WERI-Rb-1 (cell line): Measurements from ENCODE around the gene PAAF1.
"Not testable (repeated sequence)": the region's sequence is repeated elsewhere in the genome, so short reads cannot be mapped to it uniquely, and the experiment has no call there.

ENCODE experiments used
- DNase-seq: peaks from one replicate; pipeline ENCODE4 v3.0.0-alpha.2; 2020
- H3K27ac ChIP-seq: fragments of 250-450 bp; sonication (Bioruptor Pico); 2 replicates; pipeline ENCODE4 v1.5.1; 2020; ENCODE audit warnings: mild to moderate bottlenecking, moderate library complexity
- H3K27me3 ChIP-seq: fragments of 250-450 bp; sonication (Bioruptor Pico); 2 replicates; pipeline ENCODE4 v1.5.1; 2021; ENCODE audit warnings: mild to moderate bottlenecking, low read depth, moderate library complexity; ENCODE audit not compliant: insufficient read depth, severe bottlenecking
- H3K36me3 ChIP-seq: fragments of 250-450 bp; sonication (Bioruptor Pico); 2 replicates; pipeline ENCODE4 v1.5.1; 2020; ENCODE audit warnings: mild to moderate bottlenecking, moderate library complexity
- H3K4me3 ChIP-seq: 2 replicates; pipeline ENCODE4 v1.5.1; 2011; ENCODE audit warnings: low read depth, mild to moderate bottlenecking, control low read depth, low read length
- H3K9me3 ChIP-seq: fragments of 250-450 bp; sonication (Bioruptor Pico); 2 replicates; pipeline ENCODE4 v1.5.1; 2021; ENCODE audit warnings: mild to moderate bottlenecking, moderate library complexity; ENCODE audit not compliant: severe bottlenecking
- TF ChIP-seq, protein P1 (sequence below): IDR thresholded peaks from 2 replicates; pipeline ENCODE4 v1.5.1; 2011; ENCODE audit warnings: low read depth, mild to moderate bottlenecking, control low read depth, inconsistent platforms, low read length

PAAF1 gene

DNA sequence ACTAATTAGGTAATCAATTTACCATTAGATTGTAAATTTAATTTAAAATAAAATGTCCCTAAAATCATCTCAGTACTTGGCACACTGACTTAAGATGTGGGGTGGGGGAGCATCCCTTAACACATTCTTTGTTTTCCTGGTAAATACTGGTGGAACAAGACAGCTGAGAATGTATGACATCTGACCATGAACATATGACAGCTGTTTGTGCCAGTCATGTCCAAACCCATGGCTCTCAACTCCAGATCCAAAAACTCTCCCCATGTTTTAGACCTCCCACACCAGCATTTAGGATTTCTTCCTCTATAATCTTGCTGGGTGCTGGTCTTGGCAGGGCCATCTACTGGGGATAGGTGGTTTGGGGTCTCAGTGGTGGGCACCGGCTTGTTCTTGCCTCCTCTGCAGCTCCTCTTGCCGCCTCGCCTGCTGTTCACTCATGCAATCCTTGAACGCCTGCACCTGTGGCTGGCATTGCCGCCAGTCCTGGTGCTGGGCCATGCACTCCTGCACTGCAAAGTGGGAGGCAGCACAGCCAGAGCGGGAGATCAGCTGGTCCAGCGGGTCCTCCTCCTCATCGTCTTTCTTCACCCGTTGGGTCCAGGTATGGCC lies 3.9 kb upstream of the PAAF1 start:
- H3K36me3 ChIP-seq: peaks cover 36% of the 10 kb centered on the region
- no peak for DNase-seq

DNA sequence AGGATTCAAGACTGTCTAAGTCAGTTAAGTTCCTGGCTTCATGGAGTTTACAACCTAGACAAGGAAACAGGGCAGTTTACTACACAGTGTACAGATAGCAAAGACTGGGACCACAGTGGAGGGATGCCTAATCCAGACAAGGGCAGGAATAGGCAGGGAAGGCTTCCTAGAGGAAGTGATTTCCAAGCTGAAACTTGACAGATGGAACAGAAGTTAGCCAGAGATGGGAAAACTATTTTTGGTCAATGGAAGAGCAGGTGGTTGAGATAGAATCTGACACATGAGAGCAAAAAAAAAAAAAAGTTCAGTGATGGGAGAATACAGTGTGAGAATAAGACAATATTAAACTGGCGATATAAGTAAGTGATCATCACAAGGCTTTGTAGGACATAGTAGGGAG lies 1.4 kb upstream of the PAAF1 start:
- H3K9me3 ChIP-seq: no peaks in the 10 kb centered on the region
- DNase-seq: no peak
- H3K27ac ChIP-seq: peak overlapping the region; percentile 88
- no peaks in the 10 kb centered on the region for H3K27me3 ChIP-seq
- peaks cover 33% of the 10 kb centered on the region for H3K36me3 ChIP-seq
- peak overlapping the region; percentile 68 for H3K4me3 ChIP-seq
- TF ChIP-seq, protein P1, sequence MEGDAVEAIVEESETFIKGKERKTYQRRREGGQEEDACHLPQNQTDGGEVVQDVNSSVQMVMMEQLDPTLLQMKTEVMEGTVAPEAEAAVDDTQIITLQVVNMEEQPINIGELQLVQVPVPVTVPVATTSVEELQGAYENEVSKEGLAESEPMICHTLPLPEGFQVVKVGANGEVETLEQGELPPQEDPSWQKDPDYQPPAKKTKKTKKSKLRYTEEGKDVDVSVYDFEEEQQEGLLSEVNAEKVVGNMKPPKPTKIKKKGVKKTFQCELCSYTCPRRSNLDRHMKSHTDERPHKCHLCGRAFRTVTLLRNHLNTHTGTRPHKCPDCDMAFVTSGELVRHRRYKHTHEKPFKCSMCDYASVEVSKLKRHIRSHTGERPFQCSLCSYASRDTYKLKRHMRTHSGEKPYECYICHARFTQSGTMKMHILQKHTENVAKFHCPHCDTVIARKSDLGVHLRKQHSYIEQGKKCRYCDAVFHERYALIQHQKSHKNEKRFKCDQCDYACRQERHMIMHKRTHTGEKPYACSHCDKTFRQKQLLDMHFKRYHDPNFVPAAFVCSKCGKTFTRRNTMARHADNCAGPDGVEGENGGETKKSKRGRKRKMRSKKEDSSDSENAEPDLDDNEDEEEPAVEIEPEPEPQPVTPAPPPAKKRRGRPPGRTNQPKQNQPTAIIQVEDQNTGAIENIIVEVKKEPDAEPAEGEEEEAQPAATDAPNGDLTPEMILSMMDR: no peak

More for the DNA sequence above, 3.9 kb upstream of the PAAF1 start:
- Histone ChIP-seq H3K27me3 (no peaks in the 10 kb centered on the region), H3K4me3 (no peak overlapping the region), H3K9me3 (no peaks in the 10 kb centered on the region), H3K27ac (no peak overlapping the region)
- TF ChIP-seq, protein P1: no peak

DNA sequence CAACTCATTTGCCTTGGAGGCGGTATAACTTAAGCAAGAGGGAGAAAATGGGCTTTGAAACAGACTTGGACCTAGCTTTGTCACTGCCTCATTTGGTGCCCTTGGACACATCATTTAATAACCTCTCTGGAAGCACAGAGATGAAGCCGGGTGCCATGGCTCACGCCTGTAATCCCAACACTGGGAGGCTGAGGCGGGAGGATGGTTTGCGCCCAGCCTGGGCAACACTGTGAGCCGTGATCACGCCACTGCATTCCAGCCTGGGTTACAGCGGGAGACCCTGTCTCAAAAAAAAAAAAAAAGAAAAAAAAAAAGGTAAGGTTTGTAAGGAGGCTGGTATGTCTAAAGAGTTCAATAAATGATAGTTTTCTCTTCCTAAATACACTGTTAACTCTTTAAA lies 959 bp upstream of the PAAF1 start:
- Histone ChIP-seq H3K27me3 (no peaks in the 10 kb centered on the region), H3K9me3 (no peaks in the 10 kb centered on the region), H3K36me3 (peaks cover 33% of the 10 kb centered on the region), H3K27ac (peak overlapping the region; percentile 88), H3K4me3 (peak overlapping the region; percentile 68)
- DNase-seq: no peak
- TF ChIP-seq, protein P1: no peak

DNA sequence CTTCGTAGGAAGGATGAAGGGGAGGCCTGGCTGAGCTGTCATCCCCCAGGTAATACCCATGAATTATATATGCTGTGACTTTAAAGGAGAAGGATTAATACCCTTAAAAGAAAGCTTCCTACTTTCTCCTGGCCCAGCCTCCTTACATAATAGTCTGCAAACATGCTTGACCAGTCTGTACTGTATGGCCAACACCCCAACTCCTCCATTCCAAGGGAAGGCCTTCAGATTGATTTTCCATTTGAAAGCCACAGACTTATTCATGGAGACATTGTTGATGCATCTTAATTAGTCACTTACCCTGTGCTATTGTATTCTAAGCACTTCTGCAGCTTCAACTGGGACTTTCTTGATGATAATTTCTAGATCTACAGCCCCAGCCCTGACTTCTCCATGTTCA lies 2.0 kb downstream of the PAAF1 start:
- Histone ChIP-seq H3K27me3 (no peaks in the 10 kb centered on the region), H3K9me3 (no peaks in the 10 kb centered on the region), H3K27ac (no peak overlapping the region), H3K36me3 (peaks cover 11% of the 10 kb centered on the region), H3K4me3 (no peak overlapping the region)
- TF ChIP-seq, protein P1: no peak
- DNase-seq: no peak

DNA sequence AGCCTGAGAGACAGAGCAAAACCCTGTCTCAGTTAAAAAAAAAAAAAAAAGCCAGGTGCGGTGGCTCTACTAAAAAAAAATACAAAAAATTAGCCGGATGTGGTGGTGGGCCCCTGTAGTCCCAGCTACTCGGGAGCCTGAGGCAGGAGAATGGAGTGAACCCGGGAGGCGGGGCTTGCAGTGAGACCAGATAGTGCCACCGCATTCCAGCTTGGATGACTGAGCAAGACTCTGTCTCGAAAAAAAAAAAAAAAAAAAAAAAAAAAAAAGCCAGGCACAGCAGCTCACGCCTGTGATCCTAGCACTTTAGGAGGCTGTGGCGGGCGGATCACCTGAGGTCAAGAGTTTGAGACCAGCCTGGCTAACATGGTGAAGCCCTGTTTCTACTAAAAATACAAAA lies 3.6 kb downstream of the PAAF1 start:
- H3K36me3 ChIP-seq, H3K27ac ChIP-seq, H3K9me3 ChIP-seq, H3K27me3 ChIP-seq, DNase-seq, H3K4me3 ChIP-seq: not testable (repeated sequence)

DNA sequence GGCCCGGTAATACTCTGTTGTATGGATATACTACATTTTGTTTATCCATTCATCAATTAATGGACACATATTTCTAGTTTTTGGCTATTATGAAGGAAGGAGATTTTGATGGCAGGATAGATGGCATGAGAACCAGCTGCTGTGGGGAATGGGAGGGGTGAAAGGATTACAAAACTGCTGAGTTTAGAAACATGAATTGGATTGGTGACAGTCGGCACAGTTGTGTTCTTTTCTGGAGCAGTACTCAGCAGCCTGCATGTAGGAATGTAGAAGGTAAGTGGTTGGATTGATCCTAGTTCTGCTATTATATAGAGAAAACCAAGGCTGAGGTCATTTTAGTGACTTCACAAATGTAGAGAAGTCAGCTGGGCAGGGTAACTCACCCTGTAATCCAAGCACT lies 7.1 kb downstream of the PAAF1 start:
- no peak for DNase-seq
- H3K36me3 ChIP-seq: peaks cover 12% of the 10 kb centered on the region
- H3K9me3 ChIP-seq: no peaks in the 10 kb centered on the region
- H3K27me3 ChIP-seq: no peaks in the 10 kb centered on the region
- H3K27ac ChIP-seq: no peak overlapping the region
- no peak overlapping the region for H3K4me3 ChIP-seq
- TF ChIP-seq, protein P1: no peak
